Measurements from ENCODE around the gene BNIP5.

Gene BNIP5

DNA sequence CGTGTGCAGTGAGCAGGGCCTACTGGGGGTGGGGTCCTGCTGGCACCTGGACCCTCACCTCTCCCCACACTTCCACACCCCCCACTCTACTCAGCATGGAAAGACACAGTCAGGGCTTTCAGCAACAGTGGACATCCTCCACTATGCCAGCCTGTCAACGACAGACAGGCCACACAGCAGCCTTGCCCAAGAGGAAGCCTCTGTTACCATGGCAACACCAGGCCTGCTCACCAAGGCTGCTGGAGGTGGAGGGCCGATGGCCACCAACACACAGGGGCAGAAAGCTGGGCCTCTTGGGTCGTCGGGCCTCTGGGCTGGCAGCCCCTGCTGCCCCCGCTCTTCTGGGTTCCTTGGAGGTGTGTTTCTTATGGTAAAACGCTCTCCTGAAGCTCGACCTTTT is 13.6 kb downstream of the BNIP5 start:
- DNase-seq (ENCODE audit: low spot score) = no peak

DNA sequence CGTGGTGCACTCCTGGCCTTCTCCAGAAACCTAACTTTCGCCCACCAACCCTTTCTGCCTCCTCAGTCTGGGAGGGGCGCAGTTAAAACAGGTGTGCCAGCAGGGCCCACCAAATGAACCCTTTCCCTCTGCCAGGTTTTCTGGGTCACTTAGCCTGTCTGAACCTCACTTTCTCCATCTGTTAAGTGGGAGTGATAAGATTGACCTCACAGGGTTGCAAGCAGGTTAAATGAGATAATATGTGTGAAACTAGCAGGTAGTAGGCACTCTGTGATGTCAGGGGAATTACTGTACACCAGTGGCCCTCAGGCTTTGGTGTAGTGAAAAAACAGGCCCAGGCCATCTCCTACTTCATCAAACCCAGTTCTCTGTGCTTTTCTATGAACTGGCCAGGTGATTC is 14.1 kb downstream of the BNIP5 start:
- no peak for DNase-seq (ENCODE audit: low spot score)

DNA sequence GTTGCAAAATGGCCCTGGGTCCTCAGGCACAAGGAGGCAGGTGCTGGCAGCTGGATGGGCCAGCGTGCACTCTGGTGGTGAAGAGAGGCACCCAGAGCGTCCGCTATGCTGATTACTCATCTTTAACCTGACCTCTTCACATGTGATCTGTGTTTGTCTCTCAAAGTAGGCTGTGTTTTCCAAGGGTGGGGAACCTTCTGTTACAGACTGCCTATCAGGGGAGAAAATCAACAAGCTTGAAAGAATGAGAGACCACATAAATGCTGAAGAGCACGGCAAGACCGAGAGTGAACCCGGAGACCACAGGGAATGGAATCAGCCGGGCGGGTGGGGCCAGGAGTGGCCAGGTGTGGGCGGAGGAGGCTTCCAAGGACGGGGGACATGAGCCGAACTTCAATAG is 16.2 kb downstream of the BNIP5 start:
- no peak for DNase-seq (ENCODE audit: low spot score)

DNA sequence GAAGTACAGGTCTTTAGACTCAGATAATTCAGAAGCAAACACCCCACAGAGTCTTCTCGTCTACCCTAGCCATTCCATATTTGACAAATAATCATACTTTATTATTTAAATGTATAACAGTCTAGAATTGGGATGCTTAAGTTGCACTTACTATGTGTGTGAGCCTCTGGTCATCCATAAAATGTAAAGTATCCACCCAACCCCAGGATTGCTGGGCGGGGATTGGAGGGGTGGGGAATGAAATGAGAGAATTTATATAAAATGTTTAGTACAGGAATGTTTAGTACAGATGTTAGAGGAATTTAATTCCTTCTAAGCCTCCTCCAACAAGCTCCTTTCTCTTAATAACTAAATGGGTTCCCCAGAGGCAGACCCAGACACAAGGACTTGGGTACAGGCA is 16.9 kb downstream of the BNIP5 start:
- DNase-seq (ENCODE audit: low spot score) = no peak

DNA sequence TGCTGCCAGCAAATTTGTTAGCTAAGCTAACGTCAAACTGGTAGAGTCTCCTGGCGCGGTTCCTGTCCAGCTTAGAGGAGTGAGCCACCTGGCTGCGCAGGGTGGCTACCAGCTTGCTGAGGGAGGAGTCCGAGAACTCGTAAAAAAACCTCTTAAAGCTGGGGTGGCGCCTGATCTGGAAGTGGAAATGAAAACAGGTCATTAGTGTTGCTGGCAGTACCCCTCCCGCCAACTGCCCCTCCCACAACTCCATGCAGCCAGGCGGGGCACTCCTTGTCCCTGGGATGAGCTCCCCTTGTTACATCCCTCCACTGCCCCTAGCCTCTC is 17.3 kb downstream of the BNIP5 start:
- DNase-seq (ENCODE audit: low spot score) = no peak

DNA sequence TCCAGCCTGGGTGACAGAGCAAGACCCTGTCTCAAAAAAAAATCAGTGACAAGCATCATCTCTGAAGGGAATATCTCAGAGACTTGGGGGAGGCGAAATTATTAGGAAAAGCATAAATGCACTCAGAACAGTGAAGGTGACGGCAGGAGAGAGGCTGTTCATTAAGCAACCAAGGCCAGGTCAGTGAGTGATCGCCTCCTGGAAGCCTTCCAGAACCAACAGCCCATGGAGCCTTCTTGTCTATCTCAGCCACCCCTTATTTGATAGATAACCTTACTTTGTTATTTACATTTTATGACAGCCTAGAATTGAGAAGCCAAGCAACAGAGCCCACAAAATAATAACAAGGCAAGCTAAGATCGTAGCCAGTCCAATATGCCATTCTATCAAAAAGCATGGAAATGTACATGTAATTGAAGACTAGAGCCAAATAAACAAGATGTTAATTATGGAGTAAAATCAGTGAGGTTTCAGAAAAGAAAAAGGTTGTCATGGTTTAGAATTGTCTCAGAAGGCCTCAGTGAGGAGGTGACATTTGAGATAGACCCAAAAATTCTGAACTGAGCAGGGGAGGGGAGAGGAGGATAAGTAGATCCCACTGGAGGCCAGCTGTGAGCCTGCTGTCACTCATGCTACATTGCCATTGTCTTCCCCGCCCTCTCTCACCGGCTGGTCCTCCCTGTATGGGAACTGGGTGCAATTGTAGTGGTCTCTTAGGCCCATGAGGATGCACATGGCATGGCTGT is 17.8 kb downstream of the BNIP5 start:
- DNase-seq (ENCODE audit: low spot score) = no peak

DNA sequence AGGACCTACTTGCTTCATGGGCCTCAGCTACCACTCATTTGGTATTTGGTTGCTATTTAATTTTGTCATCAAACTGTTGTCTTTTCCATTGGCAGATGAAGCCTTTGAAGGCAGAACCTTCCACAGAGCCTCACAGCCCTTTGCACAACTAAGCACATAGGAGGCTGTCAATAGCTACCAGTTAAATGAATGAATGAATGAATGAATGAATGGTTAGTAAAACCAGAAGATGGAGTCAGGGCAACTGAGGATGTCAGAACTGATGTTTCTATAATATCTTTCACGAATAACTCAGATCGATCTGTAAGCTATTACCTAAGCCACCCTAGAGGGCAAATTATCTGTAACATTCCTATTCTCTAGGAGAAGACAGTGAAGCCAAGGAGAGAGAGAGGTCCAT is 19.1 kb downstream of the BNIP5 start:
- DNase-seq (ENCODE audit: low spot score) = no peak

DNA sequence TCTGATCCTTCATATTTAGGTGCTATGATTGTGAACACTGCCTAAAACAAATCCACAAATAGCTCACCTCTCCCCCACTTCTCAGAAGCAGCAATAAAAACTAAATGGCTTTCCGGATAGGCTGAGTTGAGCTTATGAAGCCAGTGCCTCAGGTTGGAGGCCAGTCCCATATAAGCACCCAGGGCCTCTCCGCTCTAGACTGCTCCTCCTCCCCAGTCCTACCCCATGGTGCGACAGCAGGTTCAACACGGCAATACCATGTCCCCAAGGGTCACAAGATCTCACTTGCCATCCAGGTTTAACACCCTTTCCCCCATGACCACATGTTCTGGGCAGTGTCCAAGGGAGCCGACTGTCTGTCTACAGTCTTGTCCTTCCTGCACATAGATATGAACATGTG is 20.8 kb downstream of the BNIP5 start:
- no peak for DNase-seq (ENCODE audit: low spot score)

DNA sequence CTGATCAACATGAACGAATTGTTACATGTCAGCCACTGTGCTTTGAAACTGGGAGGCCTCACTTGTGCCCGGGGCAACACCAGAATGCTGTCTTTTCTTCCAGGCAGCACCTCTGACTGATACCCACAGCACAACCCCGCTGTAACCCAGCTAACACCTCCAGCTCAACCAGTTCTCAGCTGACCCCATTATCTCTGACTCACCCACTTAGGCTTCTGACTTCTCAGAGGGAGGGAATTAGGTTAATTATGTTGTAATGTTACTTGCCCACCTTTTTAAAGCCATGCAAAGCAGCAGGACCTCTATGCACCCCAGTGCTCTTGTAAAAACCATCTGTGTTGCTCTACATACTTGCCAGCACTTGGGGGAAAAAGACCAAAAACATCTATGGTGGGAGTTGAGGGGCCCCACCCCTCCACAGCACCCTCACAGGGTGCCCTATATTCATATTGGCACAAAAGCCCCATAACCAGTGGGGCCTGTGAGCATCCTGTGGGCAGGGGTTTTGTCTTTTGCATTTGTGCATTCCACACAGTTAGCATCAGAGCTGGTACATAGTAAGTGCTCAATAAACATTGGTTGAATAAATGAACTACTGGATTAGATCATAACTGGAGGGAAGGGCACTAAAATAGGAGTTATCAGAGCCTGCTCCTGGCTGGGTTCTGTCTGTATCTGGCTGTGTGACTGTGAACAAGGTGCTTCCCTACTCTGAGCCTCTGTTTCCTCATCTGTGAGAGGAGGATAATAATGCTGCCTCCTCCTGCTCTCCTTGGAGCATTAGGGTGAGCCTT is 22.3 kb downstream of the BNIP5 start:
- DNase-seq (ENCODE audit: low spot score) = no peak

DNA sequence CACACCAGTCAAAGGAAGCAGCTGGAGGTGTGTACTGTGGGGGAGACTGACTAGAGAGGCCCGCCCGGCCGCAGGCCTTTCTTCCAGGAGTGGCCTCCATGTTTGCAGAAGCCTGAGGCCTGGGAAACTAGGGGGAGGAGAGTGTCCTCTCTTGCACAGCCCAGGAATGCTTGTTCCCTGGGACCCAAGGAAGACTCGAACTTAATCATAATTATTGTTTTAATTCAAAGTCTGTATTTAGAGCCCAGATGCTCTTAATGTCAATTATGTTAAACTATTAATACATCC is 23.1 kb downstream of the BNIP5 start:
- no peak for DNase-seq (ENCODE audit: low spot score)

DNA sequence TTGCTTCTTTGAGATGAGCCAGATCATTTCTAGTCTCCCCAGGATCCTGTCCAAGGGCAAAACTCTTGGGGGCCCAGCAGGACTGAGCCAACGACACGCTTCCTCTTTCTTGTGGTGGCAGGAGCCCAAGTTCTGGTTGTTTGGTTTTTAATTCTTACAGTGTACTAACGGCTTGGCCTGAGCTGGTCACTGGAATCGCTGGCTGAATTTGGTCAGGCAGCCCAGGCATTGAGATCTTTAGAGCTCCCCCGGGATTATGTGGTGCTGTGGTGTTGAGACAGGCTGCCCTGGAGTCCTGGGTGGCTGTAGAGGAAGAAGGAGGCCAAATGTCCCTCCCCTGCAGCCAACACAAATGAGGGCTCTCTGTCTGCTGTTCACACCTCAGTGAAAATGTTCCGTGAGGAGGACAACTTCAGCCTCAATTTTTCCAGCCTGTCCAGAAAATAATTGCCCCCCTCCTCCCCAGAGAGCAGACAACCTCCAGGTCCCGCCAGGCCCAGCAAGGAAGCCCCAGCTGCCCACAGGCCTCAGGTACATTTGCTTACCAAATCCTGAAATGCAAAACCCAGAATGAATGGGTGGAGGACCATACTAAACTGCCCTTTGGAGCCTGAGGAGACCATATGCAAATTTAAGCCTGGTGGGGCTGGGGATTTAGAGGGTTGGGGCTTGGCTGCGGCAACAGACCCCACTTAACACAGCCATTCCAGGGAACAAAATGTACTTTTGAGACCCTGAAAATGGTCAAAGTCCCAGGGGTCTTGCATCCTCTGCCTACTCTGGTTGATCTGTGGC is 23.6 kb downstream of the BNIP5 start:
- DNase-seq (ENCODE audit: low spot score) = no peak

DNA sequence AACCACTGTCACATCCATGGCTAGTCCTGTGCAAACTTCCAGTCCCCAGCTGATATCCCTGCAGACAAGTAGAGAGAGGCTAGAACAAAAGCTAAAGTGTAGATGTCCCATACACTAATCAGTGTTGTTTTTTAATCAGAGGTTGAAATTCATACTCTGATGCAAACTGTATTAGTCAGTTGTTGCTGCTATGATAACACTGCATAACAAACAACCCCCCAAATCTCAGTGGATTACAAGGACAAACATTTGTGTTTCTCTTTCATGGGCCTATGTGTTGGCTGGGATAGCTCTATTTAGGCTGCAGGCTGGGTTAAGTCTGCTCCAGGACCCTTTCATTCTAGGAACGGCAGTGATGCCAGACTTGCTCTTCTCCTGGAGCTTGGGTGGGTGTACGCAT is 26.8 kb downstream of the BNIP5 start:
- DNase-seq (ENCODE audit: low spot score) = no peak

DNA sequence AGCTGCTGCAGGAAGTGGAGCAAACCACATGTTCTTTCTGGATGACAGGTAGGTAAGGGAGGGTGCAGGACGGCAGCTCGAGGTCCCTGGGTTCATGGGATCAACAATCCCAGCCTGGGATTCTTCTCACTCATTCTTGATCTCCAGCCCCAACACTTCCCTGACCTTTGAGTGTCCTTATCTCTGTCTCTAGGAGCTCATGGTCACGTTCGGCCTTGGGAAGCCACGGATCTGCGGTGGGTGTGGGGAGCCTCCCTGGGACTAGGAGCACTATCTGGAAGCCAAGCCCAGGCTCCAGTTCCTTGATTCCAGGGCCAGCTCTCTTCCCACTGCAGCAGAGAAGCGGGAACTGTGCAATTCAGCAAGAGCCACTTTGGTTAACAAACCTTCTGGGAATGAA is 27.5 kb downstream of the BNIP5 start:
- DNase-seq (ENCODE audit: low spot score) = no peak

DNA sequence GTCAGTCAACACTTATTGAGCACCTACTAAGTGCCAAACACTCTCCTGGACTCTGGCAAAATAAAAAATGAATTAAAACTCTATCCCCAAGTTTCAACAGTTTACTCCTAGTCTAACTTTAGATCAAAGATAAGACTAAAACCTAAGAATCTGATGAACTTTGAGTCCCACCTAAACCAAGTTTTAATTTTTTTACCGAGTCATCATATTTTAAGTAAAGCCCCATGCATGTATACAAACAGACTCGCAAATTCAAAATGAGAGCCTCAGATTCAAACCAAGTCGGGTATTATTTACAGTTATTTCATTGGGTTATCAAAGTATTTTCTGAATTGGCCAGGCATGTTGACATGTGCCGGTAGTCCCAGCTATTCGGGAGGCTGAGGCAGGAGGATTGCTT is 28.2 kb downstream of the BNIP5 start:
- no peak for DNase-seq (ENCODE audit: low spot score)

DNA sequence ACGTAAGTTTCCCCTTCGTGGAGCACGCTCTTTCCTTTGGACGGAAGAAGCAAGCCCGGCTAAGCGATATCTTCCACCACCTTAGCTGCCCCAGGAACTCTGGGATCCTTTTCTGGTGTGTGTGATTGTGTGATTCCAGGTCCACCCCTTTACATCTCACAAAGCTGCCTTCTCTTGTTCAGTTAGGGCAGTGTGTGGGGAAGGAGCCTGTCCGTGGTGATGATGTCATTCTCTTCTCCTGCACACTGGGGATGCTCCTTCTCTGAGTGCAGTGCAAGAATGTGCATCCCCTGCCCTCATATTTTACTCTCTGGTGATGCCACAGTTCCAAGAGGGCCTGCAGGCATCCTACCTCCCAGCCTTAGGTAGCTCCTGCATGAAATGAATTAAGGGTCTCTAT is 30.3 kb downstream of the BNIP5 start:
- no peak for DNase-seq (ENCODE audit: low spot score)

DNA sequence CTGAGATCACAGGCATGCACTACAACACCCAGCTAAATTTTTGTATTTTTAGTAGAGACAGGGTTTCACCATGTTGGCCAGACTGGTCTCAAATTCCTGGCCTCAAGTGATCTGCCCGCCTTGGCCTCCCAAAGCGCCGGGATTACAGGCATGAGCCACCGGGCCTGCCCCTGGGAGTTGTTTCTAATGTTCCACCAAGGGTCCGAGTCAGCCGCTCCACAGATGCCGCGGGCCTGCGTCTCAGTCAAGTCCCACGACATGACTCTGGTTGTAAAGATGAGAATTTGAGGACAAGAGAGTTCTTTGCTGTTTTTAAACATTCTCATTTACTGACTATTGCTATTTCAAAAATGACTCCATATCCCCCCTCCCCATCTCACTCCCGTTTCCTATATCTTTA is 30.8 kb downstream of the BNIP5 start:
- no peak for DNase-seq (ENCODE audit: low spot score)

DNA sequence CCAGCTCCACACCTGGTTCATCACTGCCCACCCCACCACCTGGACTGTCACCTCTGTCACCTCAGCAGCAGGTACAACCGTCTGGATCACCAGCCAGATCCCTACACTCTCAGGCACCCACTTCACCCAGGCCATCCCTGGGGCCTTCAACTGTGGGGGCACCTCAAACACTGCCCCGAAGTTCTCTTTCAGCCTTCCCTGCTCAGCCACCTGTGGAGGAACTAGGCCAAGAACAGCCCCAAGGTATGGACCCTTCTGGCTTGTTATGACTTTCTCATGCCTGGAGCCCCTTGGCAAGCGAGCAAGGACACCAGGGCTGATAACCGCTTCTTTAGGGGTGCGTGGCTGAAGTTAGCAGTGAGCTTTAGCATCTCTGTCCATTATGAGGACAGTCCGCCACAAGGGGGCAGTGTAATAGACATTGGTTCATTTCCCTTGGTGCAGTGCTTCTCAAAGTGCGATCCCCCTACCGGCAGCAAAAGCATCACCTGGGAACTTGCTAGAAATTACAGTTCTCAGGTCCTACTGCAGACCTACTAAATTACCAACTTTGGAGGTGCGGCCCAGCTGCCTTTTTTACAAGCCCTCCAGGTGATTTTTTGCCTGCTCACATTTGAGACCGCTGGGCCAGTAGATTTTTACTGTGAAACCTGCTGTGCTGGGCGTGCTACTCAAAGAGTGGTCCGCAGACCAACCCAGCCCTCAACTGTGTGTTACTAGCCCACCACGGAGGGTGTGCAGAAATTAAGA is 34.3 kb downstream of the BNIP5 start:
- peak; percentile 80 for DNase-seq (ENCODE audit: low spot score)

DNA sequence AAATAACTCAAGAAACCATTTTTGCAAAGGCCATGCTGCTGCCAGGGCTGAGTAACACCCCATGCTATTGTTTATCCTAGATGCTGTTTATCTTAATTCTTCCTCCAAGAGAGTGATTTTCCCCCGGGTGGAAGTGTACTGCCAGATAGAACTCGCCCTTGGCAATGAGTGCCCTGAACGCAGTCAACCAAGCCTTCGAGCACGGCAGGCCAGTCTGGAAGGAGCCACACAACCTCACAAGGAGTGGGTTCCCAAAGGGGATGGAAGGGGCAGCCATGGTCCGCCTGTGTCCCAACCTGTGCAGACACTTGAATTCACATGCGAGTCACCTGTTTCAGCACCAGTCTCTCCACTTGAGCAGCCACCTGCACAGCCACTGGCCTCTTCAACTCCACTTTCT is 34.9 kb downstream of the BNIP5 start:
- no peak for DNase-seq (ENCODE audit: low spot score)

DNA sequence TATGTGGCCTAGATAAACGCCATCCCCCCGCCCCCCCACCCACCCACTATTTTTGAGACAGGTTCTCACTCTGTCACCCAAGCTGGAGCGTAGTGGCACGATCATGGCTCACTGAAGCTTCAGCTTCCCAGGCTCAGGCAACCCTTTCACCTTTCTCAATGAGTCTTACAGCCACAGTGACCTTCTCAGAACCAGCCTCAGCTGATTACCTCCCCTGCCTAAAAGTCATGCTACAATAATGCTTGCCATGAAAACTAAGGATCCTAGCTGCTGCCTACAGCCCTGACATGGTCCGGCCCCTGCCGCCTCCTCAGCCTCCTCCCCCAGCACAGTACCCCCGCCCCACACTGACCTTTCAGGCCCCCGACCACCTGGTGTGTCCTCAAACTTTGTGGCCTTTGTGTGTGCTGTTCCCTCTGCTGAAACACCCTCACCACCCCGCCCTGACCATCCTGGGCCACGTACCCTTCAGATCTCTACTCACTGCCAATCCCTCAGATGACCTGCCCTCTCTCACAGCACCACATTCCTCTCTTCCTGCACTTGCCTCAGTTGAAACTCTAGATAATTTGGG is 35.5 kb downstream of the BNIP5 start:
- DNase-seq (ENCODE audit: low spot score) = no peak

DNA sequence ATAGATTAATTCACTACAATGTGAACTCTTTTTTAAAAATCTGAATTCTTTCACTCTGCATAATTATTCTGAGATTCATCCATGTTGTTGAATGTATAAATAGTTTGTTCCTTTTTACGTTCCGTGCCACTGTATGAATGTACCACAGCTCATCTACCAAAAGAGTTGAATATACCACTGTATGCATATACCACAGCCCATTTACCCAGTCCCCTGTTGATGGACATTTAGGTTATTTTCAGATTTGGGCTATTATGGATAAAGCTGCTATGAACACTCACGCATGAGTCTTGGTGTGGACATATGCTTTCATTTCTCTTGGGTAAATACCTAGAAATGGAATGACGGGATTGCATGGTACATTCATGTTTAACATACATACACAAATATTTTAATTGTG is 38.7 kb downstream of the BNIP5 start:
- DNase-seq (ENCODE audit: low spot score) = no peak

DNA sequence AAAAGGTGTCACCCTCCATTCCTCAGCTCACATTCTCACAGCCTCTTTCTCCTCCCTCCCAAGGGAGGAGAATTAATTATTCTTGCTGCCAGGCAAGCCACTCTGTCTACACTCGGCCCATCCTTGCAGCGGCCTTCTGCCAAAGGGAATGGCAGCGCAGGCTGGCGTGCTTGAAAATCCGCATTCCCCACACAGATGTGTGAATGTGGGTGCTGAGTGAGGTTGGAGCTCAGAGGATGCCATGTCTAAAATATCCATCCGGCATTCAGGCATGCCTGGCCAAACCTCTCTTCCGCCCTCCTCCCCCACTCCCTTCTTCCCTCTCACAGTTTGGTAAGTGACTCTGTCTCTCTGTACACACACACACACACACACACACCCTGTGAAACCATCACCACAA is 39.2 kb downstream of the BNIP5 start:
- no peak for DNase-seq (ENCODE audit: low spot score)

DNA sequence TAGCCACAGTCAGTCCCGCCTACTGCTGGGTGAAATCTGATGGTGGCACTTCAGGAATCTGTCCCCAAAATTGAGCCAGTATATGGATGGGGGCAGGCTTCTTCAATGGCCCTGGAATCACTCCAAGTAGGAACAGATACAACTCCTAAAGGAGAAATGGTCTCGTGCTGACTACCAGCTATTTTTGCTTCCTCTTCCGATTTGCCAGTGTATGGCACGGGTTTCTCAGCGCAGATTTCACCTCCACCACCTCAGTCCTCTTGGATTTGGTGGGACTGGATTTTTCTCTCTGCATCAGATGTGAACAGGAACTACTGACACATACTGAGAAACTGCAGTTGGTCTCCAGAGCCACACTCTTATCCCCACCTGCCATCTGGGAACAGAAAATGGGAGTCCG is 39.6 kb downstream of the BNIP5 start:
- DNase-seq (ENCODE audit: low spot score) = no peak

Measured in AG08395 (cell line).